Ishikawa (cell line): ENCODE measurements around the gene GADL1.

ENCODE experiments used
- CEBPB ChIP-seq: IDR thresholded peaks from 2 replicates; pipeline ENCODE4 v1.6.1; 2012
- CREB1 ChIP-seq: IDR thresholded peaks from 2 replicates; pipeline ENCODE4 v1.6.1; 2012; ENCODE audit warnings: low read depth
- EGR1 ChIP-seq: IDR thresholded peaks from 2 replicates; pipeline ENCODE4 v1.6.1; 2012
- EP300 ChIP-seq: IDR thresholded peaks from 2 replicates; pipeline ENCODE4 v1.6.1; 2012; ENCODE audit warnings: borderline replicate concordance
- FOXM1 ChIP-seq: IDR thresholded peaks from 2 replicates; pipeline ENCODE4 v1.6.1; 2012; ENCODE audit warnings: low read depth, borderline replicate concordance
- NFIC ChIP-seq: IDR thresholded peaks from 2 replicates; pipeline ENCODE4 v1.6.1; 2012
- RAD21 ChIP-seq: IDR thresholded peaks from 2 replicates; pipeline ENCODE4 v1.6.1; 2012; ENCODE audit warnings: low read depth
- TAF1 ChIP-seq: IDR thresholded peaks from 2 replicates; pipeline ENCODE4 v1.6.1; 2012; ENCODE audit warnings: low read depth, mild to moderate bottlenecking
- TCF12 ChIP-seq: IDR thresholded peaks from 2 replicates; pipeline ENCODE4 v1.6.1; 2012; ENCODE audit warnings: low read depth
- TEAD4 ChIP-seq: IDR thresholded peaks from 2 replicates; pipeline ENCODE4 v1.6.1; 2012
- YY1 ChIP-seq: IDR thresholded peaks from 2 replicates; pipeline ENCODE4 v1.6.1; 2012; ENCODE audit warnings: low read depth
- ZBTB7A ChIP-seq: IDR thresholded peaks from 2 replicates; pipeline ENCODE4 v1.6.1; 2012; ENCODE audit warnings: low read depth
- TF ChIP-seq, protein P1 (sequence below): IDR thresholded peaks from 2 replicates; pipeline ENCODE4 v1.6.1; 2012
- TF ChIP-seq, protein P2 (sequence below): IDR thresholded peaks from 2 replicates; pipeline ENCODE4 v1.6.1; 2012
- TF ChIP-seq, protein P3 (sequence below): IDR thresholded peaks from 2 replicates; pipeline ENCODE4 v1.6.1; 2012; ENCODE audit warnings: low read depth, mild to moderate bottlenecking

Gene GADL1

DNA sequence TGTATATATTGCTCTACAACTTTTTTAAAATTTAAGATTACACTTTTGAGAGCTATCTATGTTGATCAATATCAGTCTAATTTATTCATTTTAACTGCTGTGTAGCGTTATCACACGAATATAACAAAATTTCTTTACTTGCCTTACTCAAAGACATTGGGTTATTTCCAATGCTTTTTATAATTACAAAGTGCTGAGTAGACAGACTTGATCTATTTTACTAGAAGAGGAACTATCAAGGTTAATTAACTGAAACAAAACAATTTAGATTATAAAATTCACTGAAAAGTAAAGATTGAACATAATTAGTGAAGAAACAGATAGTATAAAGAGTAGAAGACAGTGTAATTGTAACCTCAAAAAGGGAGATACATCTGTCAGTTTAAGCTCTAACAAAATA is 182.6 kb downstream of the GADL1 start:
- TF ChIP-seq FOXM1 (no peak), CEBPB (no peak), YY1 (no peak), TCF12 (no peak), ZBTB7A (no peak), CREB1 (no peak), EP300 (no peak), NFIC (no peak), EGR1 (no peak)
- TF ChIP-seq, protein P1, sequence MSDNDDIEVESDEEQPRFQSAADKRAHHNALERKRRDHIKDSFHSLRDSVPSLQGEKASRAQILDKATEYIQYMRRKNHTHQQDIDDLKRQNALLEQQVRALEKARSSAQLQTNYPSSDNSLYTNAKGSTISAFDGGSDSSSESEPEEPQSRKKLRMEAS: no peak
- TF ChIP-seq, protein P2, sequence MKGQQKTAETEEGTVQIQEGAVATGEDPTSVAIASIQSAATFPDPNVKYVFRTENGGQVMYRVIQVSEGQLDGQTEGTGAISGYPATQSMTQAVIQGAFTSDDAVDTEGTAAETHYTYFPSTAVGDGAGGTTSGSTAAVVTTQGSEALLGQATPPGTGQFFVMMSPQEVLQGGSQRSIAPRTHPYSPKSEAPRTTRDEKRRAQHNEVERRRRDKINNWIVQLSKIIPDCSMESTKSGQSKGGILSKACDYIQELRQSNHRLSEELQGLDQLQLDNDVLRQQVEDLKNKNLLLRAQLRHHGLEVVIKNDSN: no peak

DNA sequence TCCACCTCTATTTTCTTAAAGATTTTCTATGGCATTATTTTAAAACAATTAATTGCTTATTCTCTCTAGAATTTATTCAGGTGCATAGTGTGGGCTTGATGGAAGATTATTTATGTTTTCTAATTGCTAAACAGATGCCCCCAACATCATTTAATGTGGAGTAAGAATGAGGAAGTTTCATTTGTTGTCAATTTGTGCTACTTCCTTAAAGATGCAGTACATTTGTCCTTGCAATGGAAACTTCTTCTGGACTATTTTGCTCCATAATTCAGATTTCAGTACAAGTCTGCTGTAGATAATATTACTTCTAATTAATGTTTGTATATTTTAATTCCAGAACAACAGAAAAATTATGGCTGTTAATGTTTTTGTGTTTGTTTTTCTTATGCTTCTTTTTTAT is 183.3 kb downstream of the GADL1 start:
- TF ChIP-seq, protein P3, sequence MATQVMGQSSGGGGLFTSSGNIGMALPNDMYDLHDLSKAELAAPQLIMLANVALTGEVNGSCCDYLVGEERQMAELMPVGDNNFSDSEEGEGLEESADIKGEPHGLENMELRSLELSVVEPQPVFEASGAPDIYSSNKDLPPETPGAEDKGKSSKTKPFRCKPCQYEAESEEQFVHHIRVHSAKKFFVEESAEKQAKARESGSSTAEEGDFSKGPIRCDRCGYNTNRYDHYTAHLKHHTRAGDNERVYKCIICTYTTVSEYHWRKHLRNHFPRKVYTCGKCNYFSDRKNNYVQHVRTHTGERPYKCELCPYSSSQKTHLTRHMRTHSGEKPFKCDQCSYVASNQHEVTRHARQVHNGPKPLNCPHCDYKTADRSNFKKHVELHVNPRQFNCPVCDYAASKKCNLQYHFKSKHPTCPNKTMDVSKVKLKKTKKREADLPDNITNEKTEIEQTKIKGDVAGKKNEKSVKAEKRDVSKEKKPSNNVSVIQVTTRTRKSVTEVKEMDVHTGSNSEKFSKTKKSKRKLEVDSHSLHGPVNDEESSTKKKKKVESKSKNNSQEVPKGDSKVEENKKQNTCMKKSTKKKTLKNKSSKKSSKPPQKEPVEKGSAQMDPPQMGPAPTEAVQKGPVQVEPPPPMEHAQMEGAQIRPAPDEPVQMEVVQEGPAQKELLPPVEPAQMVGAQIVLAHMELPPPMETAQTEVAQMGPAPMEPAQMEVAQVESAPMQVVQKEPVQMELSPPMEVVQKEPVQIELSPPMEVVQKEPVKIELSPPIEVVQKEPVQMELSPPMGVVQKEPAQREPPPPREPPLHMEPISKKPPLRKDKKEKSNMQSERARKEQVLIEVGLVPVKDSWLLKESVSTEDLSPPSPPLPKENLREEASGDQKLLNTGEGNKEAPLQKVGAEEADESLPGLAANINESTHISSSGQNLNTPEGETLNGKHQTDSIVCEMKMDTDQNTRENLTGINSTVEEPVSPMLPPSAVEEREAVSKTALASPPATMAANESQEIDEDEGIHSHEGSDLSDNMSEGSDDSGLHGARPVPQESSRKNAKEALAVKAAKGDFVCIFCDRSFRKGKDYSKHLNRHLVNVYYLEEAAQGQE: no peak
- no peak for TF ChIP-seq NFIC

DNA sequence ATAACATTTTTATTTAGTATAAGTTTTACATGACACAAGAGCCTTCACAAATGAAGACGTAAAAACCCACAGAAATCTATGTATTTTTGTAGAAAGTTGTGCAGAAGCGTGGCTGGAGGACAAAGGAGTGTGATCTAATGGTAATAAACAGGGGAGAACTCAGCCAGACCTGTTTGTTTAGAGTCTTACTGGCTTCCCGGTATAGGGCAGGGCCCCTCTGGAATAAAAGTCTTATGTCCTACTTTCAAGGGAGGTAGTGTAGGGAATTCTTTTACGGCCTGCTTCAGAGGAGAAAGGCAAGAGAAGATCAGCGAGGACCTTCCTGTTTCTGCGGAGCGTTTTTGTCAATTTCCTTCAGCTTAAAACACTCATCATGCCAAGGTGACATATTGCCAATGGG is 184.4 kb downstream of the GADL1 start:
- TF ChIP-seq RAD21 (no peak), CREB1 (no peak), TCF12 (no peak), EGR1 (no peak), EP300 (no peak)
- TF ChIP-seq, protein P1: no peak
- TF ChIP-seq, protein P2: no peak

DNA sequence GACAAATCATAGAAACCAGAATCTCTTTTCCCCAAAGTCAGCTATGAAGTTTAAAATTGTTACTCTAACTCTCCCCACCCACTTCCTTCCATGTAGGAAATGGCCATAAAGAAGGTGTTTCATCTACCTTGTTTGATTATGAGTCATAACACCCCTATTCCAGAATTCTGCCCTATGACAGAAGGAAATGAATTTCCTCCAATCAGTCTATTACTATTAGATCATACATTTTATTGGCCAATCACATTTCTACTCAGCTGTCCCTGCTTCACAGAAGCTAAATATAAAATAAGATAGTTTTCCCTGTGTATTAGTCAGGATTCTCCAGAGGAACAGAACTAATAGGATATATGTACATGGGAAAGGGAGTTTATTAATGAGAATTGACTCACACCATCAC is 186.0 kb downstream of the GADL1 start:
- TF ChIP-seq, protein P1: no peak
- TF ChIP-seq FOXM1 (no peak), ZBTB7A (no peak), EP300 (no peak), TAF1 (no peak), YY1 (no peak)
- TF ChIP-seq, protein P2: no peak

DNA sequence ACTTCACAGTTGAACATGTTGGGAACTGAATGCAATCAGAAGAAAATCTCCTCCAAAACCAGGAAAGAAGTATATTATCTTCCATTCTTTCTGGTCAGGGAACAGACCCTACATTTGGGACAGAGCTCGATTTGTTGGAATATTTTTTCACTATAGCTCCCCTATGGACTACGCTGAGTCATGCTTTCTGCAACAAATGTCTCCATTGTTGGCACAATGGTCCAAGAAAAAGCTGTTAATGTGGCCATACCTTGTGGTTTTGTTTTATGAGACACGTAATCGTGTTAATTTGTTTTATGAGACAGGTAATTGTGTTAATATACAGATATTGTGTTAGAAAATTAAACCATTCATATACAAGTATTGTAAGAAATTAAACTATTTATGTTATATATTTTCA is 186.6 kb downstream of the GADL1 start:
- TF ChIP-seq TAF1: no peak
- TF ChIP-seq RAD21: no peak
- TF ChIP-seq, protein P3: no peak
- TF ChIP-seq TEAD4: no peak
- no peak for TF ChIP-seq TCF12
- TF ChIP-seq NFIC: no peak
- no peak for TF ChIP-seq CREB1
- TF ChIP-seq EP300: no peak
- no peak for TF ChIP-seq CEBPB
- TF ChIP-seq, protein P1: no peak
- TF ChIP-seq, protein P2: no peak
- TF ChIP-seq ZBTB7A: no peak
- no peak for TF ChIP-seq FOXM1
- TF ChIP-seq YY1: no peak
- no peak for TF ChIP-seq EGR1
